NCI-H345 treated with DMSO at 0.1 percent for 48 hours (cell line): ENCODE measurements around the gene ACTR2.
"Not testable (repeated sequence)": the region's sequence is repeated elsewhere in the genome, so short reads cannot be mapped to it uniquely, and the experiment has no call there.

ENCODE experiments used
- DNase-seq: peaks from one replicate; lab custom pipeline; 2025; ENCODE audit not compliant: unreplicated experiment; lab: John Stamatoyannopoulos, UW

Gene ACTR2

DNA sequence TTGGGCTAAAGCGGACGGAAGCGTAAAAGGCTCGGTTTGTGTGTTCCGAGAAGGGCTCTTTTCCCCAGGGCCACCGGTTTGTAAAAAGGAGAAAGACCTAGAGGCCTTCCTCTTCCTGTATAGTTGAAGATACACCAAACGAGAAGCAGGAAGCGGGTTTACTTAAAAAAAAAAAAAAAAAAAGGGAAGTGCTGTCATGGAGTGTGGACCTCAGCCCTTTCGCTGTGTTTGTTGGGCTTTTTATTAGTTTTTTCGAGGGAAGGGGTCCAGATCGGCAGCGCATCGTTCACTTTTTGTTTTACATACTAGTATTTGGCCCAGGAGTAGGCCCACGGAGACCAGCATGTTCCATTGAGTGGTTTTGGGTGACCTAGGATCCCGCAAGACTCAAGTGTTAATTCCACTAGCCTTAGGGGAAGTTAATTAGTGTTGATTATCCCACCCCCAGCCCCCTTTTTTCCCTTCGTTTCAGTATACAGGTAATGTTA is 676 bp downstream of the ACTR2 start:
- no peak for DNase-seq

DNA sequence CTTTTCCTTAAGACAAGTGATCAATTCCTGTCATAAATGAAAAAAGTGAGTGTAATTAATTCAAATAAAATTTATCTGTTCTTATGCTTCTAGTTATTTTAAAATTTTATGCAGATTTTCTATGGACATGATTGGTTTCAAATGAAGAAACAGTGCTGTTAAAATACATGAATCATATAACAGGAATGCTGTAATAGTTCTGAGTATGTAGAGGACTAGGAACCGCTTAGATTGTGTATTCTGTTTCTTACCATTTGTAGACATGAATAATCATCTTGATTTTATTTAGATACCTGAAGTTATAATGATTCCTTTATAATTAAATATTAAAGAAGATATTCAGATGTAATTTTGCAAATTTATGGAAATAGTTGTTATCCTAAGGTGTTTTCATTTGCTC is 3.5 kb downstream of the ACTR2 start:
- no peak for DNase-seq

DNA sequence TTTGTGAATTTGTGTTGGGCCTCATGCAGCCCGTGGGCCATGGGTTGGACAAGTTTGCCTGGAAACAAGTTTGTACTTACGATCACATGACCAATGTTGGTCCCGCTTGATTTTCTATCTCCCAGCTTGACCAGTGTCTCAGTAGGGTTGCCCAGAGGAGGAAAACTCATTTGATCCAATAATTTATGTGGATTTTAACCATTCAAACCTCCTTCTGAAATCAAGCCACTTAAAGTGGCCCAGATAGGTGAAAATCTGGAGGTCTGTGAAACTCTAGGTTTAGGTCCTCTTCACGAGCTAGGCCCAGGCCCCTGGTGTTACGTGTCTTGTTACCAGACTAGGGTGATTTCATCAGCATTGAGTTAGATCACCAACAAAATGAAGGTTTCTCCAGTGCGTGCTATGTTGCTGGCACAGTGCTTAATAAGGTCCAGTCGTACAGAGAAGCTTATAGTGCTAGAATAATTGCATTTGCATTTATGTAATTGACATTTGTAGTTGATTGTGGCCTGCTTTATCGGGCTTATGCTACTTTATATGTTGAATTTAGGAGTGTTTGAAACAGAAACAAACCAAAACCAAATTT is 4.4 kb downstream of the ACTR2 start:
- no peak for DNase-seq

DNA sequence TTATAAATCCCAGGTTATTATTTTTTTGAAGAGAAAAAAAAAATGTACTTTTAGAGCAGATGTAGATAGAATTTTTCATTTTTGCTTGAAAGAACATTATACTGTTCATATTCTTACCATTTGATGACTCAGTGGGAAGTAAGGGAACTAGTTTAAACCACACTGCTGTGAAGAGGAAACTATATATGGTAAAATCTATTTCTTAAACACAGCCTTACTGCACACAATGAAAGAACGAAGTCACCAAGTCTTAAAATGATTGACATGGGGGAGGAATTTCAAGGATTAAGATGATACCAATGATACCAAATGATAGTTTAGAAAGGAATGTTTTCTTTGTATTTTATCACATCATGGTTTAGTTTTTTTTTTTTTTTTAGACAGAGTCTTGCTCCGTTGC is 5.0 kb downstream of the ACTR2 start:
- no peak for DNase-seq

DNA sequence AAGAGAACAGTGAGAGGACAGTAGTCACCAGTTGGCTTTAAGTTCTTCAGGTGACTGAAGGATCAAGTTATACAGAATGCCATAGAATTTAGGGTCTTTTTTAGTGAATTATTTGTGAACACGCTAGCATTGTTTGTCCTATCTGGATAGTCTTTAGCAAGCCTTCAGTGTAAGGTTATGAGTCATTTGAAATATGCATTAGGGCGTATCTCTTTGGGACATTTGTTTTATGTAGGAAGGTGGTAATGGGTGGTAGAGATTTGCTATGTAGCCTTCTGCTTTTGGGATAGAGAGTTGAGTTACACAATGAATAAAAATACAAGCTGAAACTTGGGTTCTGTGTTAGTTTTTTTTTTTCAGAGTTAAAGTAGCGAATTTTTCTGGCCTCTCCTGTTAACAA is 13.0 kb downstream of the ACTR2 start:
- no peak for DNase-seq

DNA sequence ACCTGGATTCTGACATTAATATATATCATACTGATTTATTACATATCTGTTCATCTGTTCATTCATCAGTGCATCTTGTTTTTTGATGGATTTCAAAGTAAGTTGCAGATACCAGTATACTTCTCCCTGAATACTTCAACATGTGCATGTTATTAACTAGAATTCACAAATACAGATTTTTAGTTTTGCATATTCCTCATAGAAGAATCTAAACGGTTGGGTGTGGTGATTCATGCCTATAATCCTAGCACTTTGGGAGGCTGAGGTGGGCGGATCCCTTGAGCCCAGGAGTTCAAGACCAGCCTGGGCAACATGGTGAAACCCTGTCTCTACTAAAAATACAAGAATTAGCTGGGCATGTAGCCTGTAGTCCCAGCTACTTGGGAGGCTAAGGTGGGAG is 16.8 kb downstream of the ACTR2 start:
- not testable (repeated sequence) for DNase-seq

DNA sequence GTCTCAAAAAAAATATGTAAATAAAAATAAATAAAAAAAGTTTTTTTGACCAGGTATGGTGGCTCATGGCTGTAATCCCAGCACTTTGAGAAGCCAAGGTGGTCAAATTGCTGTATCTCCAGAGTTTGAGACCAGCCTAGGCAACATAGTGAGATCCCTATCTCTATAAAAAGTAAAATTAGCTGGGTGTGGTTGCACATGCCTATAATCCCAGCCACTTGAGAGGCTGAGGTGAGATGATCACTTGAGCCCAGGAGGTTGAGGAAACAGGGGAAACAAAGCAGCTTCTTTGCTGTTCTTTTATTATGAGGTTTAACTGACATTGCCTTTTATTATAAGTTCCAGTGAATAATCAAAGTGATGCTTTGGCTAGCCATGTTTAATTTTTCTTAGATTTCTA is 25.0 kb downstream of the ACTR2 start:
- no peak for DNase-seq

DNA sequence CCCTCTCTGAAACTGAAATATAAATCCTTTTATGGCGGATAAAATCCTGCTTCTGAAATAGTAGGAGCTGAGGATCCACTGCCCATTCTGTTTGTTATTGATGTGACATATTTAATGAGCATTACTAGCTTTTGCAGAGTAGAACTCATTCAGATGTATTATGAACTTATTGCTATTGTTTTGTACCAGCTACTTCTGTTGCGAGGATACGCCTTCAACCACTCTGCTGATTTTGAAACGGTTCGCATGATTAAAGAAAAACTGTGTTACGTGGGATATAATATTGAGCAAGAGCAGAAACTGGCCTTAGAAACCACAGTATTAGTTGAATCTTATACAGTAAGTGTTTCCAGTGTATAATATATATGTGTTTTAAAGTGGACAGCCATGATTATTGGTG is 27.7 kb downstream of the ACTR2 start:
- DNase-seq: no peak

DNA sequence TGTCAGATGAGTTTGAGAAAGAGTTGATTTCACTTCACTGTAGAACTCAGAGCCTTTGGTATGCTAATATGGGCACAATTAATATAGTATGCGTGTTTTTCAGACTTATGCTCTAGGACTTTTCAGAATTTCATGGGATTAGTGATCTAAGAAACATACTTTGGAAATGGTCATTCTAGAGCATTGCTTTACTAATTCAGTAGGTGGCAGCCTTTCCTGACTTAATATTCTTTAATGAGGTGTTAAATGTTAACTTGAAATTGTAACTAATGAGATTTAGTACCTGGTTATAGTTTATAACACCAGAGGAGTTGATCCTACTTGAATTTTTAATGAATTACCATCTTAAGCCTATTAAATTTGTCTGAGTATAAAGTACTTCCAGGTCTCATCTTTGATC is 28.4 kb downstream of the ACTR2 start:
- no peak for DNase-seq

DNA sequence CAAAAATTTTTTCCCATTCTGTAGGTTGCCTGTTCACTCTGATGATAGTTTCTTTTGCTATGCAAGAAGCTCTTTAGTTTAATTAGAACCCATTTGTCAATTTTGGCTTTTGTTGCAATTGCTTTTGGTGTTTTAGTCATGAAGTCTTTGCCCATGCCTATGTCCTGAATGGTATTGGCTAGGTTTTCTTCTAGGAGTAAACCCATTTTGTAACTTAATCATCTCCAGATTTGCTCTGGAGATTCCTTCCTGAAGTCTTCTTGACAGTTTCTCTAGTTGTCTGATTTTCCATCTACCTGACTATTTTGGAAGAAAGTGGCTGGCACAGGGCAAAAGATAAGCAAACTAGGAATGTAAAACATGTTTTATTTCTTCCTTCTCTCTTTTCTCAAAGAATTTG is 30.2 kb downstream of the ACTR2 start:
- DNase-seq: not testable (repeated sequence)

DNA sequence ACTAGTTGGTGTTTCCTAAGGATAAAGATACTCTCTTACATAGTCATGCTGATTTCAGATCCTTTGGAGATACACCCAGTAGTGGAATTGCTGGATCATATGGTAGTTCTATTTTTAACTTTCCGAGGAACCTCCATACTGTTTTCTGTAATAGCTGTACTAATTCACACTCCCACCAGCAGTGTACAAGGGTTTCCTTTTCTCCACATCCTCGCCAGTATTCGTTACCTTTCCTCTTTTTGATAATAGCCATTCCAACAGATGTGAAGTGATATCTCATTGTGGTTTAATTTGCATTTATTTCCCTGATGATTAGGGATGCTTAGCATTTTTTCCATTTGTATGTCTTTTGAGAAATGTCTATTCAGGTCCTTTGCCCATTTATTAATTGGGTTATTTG is 34.0 kb downstream of the ACTR2 start:
- DNase-seq: no peak

DNA sequence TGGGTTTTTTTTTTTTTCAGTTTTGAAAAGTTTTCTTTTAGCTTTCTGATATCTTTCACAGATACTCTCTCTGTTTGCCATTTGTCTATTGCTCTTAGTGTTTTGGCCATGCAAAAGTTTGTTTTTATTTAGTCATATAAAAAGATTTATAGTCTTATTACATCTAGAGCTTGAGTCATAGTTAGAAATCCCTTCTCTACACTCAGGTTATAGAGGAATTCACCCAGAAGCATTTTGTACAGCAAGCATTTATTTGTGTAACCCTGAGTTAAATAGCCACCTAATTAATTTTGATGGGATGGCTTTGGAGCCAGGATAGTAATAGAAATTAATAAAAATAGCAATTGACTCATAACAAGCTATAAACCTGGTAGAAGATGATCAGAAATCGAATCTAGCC is 35.6 kb downstream of the ACTR2 start:
- no peak for DNase-seq

DNA sequence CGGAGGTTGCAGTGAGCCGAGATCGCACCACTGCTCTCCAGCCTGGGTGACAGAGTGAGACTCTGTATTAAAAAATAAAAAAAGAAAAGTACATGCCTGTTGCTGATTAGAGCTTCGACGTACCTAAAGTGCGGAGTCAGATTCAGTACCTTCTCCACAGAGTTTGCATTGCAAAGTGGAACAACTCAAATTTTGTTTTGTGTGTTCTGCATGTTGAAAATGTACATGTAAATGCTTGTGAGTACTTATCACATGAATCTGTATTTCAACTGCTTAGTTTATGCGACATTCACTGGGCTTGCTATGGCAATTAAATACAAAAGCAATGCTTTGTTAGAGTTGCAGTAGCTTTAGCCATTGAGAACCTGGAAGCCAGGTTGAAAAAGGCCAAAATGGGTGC is 36.4 kb downstream of the ACTR2 start:
- no peak for DNase-seq

DNA sequence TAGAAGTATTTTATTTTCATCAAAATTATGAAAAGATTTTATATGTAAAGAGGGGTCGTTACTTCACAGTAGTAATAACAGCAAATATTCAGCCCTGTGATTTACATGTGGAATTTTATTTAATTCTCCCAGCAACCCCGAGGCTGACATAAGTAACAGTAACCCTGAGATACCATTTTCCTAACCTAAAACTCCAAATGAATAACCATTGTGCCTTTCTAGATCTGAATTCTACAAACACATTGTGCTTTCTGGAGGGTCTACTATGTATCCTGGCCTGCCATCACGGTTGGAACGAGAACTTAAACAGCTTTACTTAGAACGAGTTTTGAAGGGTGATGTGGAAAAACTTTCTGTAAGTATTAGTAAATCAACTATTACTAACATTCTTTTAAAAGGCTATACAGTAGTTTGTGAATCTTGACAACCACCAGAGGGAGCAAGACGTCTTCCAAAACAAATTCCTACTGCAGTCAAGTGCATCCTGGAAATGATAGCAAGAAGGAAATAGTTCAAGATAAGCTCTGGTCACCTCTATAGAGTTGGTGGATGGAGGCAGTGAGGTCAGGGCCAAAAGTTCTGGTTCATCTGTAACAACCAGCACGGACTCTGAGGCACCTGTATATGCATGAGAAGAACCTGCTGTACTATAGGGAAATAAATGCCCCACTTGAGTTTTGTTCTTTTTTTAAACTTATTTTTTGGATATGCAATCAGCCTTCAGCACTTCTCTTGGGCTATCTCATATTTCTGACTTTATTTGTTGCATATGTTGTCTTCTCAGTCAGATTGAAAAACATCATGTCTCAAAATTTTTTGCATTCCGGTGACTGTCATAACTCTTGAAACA is 37.4 kb downstream of the ACTR2 start:
- peak; percentile 43 for DNase-seq

DNA sequence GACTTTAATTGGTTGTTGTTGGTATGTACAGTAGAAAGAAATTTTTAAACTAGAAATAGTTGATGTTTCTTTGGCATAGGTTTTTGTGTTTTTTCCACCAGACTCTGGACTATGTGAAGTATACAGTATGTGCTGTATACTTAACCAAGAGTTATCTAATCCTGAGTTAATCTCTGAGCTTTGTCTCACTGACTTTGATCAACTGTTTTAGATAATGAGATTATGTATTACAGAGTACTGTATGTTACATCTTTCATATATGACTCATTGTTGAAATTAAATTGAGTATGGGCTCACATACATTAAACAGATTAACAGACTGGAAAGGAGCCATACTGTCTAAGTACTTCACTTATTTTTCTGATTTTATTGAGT is 38.0 kb downstream of the ACTR2 start:
- DNase-seq: no peak

DNA sequence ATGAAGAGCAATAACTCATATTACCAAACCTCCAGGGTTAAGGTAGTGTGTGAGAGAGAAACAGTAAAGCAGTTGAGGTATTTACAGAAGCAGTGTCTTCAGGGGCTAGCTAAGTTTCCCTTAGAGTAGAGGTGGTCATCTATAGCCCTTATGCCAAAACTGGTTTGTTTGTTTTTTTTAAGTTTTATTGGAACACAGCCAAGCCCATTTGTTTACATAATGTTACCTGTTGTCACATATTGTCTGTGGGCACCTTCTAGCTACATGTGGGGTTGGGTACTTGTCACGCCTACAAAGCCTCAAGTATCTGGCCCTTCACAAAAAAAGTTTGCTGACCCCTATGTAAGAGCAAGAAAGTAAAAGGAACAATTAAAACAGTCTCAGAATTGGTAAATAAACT is 39.4 kb downstream of the ACTR2 start:
- no peak for DNase-seq

DNA sequence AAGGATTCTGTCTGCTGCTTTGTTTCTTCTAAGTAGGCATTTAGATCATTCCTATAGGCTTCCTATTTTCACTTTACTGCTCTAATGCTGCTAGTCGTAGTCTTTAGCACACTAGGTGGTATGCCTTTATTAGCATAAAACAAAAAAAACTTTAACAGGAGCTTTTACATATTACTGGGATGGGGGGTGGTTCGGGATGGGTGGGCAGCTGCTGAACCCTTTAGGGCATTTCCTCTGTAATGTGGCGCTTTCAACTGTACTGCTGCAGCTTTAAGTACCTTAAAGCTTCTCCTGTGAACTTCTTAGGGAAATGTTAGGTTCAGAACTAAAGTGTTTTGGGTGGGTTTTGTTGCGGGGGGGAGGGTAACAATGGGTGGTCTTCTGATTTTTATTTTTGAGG is 41.3 kb downstream of the ACTR2 start:
- DNase-seq: no peak

DNA sequence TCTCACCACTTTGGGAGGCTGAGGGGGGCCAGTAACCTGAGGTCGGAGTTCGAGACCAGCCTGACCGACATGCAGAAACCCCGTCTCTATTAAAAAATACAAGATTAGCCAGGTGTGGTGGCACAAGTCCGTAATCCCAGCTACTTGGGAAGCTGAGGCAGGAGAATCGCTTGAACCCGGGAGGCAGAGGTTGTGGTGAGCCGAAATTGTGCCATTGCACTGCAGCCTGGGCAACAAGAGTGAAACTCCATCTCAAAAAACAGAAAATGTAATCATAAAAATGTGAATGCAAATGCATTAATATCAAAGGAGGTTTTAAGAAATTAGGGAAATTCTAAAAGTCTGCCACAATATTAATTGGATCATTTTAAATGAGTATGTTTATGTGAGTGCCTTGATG is 45.7 kb downstream of the ACTR2 start:
- DNase-seq: no peak

DNA sequence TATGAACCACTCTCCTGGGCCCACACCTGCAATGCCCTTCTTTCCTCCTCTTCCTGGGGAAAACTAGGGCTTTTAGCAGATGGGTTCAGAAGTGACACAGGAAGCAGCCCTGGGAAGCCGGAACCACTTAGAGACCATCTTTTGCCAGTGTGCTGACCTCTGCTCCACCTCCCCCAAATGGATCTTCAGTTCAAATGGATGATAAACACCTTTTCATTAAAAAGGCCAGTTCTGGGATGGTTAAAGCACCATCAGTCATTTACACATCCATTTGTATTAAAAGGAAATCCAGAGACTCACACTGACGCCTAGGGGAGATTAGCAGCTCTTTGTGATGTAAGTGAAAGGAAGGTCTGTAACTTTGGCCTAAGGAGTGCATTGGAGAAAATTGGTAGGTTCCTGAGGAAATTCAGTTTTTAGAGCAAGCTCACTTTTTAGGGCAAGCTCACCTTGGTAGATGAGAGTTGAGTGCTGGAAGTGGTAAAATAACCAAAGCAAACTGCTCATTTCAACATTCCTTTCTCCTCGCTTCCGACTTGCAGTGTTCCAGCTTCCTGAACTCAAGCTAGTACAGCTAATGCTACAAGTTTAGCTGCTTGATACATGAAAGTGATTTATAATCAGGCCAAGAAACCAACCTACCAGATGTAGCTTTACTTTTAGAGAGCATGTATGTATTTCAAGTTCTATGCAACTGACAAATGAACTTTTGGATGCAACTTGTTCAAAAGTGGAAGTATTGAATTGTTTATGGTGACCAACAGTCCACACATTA is 47.7 kb downstream of the ACTR2 start:
- no peak for DNase-seq

DNA sequence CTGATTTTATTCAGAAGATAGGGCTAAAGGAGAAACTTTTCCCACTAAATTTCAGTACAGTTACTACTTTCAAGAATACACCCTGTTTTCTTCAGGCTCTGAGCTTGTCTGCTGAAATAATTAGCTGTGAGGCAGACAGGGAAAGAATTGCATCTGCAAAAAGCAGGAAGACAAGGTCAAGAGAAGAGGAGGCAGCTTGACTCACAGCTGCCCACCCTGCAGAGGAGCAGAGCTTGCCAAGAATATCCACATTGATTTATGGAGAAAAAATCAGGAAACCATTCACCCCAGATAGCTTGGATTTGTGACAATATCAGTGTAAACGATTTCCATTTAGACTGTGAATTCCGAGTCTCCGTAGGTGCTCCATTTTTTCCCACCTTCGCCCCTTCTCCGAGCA is 49.0 kb downstream of the ACTR2 start:
- DNase-seq: no peak

DNA sequence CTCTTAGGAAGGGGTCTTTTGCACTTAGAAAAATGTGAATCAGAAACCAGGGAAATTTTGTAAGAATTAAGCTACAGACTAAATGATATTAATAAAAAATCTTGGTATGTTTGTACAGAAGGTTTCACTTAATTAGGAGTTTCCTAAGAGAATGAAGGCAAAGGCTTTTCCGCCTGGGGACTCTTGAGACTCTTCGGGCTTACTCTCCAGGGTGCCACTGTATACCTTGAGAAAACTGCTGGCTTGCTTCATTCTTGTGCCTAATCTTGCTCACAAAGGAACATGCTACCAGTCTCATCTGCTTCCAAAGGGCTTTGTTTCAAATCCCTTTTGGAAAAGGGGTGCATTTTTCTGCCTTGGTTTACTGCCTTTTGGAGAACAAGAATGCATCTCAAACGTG is 49.5 kb downstream of the ACTR2 start:
- DNase-seq: no peak
